Hypothalamus (tissue), 51 donors: Measurements from ENCODE around the gene AP3D1.

Experiments used
- DNase-seq, 51 donors: peaks; one replicate each; lab custom pipeline; 2025; lab: John Stamatoyannopoulos, UW

The AP3D1 gene

DNA sequence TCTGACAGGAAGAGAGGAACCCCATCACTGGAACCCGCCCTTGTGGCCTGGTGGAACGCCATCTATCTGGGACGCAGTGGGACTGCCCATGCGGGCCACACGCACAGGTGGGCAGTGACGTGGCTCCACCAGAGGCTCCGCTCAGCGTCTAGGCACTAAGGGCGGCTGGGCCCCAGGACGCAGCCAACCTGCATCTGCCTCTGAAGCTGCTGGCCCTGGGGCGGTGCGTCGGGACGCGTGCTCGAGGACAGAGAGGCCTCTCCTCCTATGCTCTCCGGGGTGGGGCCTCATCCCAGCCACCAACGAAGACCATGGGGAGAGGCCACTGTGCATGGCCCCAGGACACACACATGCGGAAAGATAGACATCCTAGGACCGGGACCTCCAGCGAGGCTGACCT is 36.5 kb downstream of the AP3D1 start:
- DNase-seq = no peak

DNA sequence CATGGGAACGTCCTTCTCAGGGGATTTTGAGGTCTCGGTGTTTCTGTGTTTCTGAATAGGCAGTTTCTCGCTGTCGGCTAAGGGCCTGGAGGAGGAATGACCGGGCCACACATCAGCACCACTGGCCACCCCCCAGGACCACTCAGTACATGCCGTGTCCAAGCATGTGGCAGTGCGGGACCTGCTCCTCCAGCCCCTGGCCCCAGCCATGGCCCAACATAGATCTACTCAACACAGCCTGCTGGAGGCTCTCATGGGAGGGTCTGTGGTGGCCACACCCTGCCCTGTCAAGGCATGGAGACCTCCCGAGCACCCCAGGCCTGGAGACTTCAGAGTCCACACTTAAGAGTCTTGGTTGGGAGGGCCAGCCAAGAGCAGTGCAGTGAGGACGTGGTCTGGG is 37.1 kb downstream of the AP3D1 start:
- no peak for DNase-seq

DNA sequence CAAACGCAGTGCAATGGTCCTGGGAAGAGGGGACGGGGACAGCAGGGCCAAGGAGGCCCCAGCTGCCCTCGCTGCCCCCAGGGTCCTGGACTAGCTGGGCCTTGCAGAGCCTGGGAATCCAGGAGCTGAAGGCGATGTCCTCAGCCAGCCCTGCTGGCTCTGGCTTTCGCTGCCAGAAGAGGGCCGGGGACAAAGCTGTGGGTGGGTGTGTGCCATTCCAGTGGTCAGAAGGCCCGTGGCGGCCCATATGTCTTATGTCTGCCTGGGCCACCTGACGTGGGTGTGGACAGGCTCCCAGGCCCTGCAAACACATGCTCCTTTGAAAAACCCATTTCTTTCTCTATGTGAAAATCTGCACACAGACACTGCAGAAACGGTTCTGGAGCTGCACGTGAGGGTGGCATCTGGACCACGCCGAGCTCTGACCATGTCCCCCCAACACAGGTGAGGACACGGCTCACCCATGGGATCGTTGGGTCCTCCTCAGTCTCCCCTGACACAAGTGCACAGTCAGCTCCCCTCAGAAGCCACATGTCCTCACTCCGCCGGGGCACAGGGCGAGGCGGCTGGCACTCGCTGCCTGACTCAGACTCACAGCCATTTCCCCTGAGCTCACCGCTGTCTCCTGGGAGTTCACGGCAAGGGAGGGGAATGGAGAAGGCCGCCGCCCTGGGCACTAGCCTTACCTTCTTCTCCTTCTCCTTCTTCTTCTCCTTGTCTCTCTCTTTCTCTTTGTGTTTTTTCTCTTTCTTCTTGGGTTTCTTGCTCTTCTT is 37.7 kb downstream of the AP3D1 start:
- DNase-seq = no peak

DNA sequence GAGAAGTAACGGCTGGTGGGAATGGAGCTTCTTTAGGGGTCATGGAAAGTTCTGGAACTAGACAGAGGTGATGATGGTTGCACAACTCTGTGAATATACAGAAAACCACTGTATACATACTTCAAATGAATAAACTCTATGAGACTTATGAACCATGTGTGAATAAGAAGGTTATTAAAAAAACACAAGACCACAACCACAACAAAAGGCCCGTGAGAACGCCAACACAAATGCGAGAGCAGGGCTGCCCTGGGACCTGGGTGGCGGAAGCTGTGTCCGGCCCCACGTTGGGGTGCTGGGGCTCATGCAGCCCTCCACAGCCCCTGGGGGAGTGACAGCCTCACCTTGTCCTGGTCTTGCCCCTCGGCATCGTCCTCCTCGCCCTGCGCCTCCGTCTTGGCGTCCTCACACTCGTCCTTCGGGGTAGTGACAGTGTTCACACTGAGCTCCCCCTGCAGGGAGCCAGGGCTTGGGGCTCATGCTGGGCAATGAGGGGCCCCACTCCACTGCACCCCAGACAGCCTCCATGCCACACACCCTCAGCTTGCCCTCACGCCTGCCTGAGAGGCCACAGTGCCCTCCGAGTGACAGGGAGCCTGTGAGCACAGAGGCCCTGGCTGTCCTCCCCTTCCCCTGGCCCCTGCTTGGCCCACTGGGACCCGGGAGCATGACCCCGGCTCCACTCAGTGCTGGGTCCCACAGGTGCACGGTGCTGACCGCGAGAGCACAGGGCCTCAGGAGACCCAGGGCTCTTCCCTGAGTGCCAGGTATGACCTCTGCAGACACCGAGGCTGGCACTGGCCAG is 38.6 kb downstream of the AP3D1 start:
- no peak for DNase-seq

DNA sequence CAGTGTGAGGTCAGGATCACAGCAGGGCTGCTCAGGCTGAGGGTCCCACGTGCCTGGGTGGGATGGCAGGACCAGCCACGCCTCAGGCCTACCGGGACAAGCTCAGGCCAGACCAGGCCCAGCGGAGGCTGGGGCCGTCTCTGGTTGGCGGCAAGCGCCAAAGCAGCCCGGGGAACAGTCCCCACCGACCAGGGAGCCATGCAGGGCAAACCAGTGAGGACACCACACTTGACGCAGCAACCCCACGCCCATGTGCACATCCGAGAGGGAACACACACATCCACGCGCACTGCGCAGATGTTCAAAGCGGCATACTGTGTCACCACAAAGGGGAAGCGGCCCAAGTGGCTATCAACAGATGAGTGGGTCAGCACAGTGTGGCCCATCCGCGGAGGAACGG is 39.5 kb downstream of the AP3D1 start:
- DNase-seq = no peak

DNA sequence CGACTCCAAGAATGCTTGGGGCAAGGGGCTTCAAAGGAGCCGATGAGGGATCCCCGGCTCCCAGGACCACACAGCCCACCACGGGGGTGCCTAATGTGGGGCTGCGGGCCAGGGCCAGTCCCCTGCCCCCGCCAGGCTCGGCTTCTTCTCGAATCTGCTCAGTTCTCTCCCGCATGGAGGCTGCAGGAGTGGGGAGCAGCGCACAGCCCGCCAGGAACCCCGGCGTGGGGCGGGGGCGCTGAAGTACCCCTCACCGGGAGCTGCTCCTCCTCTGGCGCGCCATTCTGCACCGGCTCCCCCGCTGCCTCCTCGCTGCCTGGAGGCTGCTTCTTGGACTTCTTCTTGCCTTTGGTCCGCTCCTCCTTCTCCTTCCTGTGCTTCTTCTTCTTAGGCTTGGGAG is 39.9 kb downstream of the AP3D1 start:
- no peak for DNase-seq

DNA sequence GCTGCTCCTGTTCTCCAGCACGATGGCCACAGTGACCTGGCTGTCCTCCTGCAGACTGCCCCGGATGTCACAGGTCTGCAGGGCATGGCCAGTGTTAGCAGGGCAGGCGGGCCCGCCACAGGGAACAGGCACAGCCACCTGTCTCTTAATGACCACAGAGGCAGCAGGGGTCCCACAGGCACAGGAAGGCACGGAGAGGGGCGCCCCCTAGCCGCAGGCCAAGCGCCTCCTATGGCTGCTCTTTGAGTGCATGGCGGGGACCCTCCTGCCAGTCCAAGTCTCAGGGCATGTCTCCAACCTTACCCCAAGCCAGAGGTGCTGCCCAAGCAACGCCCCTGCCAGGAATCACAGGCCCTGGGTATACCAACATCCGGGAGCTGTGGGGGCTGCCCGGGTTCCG is 40.5 kb downstream of the AP3D1 start:
- DNase-seq = no peak

DNA sequence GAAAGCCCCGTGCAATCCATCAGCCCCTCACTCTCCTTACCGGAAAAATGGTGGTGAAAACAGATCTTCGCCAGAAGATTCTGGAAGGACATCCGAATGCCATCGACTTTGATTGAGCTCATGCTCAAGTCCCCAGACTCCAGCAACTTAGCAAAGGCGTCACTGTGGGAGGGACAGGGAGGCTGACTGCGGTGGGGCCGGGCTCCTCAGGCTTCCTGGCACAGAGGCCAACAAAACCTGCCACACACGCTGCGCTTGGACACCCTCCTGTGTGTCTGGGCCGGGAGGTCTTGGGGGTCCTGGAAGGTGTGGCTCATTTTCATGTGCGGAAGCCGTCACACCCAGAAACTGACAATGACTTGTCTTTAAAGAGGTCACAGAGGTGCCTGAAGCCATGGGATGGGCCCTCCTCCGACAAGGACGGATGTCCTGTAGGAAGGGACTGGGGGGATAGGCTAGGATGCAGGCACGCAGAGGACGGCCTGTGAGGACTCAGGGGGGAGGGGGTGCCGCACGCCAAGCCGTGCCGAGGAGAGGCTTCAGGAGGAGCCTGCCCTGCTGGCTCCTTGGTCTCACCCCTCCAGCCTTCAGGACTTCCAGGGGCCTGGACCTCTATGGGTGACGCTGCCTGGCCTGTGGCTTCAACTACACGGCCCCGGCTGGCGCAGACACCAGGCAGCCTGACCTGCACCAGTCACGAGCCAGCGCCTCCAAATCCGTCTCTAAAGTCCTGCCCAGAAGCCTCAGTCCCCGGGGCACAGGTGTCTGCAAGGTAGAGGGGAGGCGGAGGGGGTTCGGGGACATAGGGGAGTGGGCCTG is 42.1 kb downstream of the AP3D1 start:
- no peak for DNase-seq

DNA sequence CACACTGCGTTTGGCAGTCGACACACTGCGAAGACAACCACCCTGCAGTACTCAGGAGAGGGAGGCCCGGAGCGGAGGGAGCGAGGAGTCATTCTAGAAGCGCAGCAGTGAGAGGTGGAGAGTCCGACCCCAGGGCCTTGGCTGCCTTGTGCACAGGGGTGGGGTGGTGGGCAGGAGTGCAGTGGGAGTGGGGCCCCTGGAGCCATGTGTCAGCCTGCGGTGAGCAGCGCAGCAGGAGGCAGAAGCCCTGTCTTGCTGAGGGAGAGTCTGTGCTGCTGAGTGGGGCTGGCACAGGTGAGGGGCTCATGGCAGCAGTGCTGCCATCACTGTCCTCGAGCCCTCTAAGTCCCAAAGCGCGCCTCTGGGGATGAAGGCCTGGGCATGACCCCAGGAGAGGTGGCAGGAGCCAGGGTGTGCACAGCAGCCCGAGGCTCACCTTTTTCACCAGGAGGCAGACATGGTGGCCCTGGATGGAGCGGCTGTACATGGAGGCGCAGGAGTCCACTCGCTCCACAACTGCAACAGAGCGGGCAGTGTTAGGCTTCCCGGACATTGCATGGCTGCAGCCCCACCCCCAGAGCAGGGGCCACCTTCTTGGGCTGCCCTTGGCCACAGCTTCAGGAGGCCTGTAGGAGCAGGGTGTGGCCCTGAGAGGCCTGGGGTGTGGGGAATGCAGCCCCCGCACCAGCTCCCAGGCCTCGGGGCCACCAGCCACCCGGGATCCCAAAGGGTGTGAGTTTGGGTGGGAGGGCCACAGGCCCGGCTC is 42.9 kb downstream of the AP3D1 start:
- DNase-seq = no peak

DNA sequence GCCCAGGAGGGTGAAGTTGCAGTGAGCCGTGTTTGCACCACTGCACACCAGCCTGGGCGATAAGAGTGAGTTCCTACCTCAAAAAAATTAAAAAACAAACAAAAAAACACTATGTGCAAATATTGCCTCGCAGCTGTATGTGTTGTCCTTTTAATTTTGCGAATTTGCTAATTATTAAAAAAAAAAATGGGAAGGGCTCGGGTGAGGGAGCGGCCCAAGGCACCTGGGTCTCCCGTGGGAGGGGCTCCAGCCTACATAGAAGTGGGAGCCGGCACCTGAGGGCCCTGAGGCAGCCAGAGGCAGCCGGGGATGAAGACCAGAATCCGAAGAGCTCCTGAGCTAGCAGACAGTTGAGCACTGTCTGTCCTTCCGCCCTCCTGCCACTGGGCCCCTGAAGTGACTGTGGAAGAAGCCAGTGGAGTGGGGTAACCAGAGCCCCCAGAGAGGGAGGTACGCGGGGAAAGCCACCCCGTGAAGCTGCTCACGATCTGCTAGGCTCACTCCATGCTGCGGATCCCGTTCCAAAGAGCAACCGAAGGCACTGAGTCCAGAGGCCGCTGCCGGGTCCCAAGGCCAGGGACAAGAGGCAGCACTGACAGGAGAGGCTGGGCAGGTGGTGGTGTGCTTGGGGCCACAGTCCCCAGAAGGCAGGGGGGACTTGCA is 48.2 kb downstream of the AP3D1 start:
- no peak for DNase-seq

DNA sequence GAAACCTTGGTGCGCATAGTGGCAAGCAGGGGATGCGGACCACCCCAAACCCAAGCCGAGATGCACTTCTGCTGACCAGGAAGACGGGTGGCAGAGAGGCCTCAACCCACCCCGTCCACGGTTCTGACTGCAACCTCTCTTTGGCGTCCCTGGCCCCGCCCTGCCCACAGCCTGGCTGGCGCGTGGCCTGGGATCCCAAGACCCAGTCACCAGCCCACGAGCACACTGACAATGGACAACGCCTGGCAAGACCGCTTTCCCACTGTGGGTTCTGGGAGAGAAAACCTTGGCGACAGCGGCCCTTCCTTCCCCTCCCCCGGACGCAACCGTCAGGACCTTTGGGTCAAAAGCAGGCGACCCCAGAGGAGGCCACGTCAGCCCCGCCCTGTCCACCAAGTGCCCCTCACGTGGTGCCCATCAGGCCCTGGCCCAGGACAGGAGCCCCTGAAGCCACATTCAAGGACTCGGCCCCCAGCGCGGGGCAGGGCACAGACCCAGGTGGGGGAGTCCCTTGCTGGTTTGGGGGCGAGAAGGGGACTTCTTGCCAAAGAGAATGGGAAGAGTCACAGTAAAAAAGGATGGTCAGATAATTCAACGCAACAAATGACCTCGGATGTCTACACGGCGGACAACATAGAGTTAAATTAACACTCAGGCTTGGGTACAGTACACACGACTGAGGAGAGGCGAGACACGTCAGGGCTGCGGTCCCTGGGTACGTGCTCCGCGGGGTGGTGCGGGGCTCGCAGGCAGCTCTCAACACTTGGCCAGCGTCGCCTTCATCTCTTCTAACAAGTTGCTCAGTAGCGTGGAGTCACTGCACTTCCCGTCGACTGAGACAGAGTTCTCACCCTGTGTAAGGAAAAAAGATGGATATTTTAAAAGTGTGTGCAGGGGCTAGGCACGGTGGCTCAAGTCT is 49.7 kb downstream of the AP3D1 start:
- DNase-seq = peak in 24 of 51 donors; percentile 17 to 77 (median 42)

DNA sequence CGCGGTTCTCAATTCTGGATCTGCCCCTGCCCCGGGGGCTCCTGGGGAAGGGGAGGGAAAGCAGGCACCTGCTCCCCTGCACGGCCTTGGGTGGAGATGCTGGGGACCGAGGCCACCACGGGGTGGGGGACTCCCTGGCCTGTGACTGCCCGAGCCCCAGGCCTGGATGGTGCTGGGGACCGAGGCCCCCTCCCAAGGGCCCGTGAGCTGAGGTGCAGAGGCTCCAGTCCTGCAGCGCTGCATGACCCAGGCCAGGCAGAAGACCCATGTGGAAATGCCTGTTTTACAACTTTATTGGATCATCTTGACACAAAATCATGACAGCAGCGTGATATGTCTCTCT is 50.7 kb downstream of the AP3D1 start:
- no peak for DNase-seq

DNA sequence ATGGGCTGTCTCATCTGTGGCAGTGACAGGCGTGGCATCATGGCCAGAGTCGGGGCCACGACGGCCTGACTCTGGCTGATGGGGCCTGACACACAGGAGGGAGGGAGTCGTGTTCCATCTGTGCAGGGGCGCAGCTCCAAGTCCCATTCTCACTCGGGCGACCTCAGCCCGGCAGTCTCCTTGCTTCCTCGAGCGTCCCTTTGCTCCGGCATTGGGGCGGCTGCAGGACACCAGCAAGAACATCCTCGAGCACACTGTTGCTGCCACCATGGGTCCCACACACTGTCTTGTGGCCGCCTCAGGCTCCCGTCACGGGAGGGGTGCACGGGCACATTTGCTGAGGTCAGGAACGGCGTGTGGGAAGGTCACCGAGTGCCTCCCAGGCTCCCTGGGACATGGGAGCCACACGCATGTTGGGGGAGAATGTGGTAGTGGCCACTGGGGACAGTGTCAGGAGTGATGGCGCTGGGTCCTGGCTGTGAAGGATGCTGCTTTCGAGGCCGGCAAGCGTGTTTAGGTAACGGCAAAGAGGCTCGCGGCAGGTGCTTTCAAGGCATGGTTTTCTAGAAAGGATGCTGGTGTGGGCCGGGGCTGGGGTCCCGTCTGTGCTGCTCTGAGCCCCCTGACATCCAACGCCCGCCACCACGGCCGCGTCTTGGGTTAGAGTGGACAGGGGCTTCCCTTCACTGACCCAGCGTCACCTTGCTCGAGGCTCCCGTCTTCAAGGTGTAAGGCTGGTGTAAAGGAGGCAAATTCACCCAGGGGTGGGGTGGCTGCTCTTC is 51.2 kb downstream of the AP3D1 start:
- no peak for DNase-seq

DNA sequence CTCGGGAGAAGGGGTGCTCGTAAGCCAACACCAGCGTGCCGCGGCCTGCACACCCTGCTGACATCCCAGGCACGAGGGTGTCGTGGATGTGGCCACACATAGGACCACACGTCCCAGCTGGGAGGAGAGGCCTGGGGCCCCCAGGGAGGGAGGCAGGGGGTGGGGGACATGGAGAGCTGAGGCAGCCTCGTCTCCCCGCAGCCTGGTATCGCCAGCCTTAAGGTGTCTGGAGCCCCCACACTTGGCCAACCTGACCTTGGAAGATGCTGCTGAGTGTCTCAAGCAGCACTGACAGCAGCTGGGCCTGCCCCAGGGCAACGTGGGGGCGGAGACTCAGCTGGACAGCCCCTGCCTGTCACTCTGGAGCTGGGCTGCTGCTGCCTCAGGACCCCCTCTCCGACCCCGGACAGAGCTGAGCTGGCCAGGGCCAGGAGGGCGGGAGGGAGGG is 52.3 kb downstream of the AP3D1 start:
- DNase-seq = no peak

DNA sequence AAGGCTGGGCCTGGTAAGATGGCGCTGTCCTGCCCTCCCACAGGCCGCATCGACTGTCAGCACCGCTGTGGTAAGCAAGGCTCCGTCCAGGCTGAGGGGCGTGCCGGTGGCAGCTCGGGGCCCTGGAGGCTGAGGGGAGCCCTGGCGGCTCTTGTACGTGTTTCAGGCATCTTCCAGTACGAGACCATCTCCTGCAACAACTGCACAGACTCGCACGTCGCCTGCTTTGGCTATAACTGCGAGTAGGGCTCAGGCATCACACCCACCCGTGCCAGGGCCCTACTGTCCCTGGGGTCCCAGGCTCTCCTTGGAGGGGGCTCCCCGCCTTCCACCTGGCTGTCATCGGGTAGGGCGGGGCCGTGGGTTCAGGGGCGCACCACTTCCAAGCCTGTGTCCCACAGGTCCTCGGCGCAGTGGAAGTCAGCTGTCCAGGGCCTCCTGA is 53.5 kb downstream of the AP3D1 start:
- DNase-seq = peak in 1 of 51 donors; percentile 36

DNA sequence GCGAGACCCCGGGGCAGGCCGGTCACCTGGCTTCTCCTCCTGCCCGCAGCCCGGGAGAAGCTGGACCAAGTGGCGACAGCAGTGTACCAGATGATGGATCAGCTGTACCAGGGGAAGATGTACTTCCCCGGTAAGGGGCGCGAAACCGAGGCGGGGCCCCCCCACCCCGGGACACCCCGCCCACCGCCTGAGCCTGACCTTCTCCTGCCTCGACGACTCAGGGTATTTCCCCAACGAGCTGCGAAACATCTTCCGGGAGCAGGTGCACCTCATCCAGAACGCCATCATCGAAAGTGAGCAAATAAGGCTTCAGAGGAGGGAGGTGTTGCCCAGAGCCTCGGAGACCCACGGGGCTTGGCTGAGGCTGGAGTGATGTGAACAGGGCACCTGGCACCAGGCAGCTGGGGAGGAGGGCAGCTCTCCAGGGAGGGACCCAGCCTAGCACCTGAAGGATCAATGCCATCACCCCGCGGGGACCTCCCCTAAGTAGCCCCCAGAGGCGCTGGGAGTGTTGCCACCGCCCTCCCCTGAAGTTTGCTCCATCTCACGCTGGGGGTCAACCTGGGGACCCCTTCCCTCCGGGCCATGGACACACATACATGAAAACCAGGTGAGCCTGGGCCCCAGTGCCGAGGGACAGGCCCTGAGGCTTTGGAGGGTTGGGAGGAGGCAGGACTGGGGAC is 54.0 kb downstream of the AP3D1 start:
- peak in 2 of 51 donors; percentile 41 to 63 for DNase-seq

DNA sequence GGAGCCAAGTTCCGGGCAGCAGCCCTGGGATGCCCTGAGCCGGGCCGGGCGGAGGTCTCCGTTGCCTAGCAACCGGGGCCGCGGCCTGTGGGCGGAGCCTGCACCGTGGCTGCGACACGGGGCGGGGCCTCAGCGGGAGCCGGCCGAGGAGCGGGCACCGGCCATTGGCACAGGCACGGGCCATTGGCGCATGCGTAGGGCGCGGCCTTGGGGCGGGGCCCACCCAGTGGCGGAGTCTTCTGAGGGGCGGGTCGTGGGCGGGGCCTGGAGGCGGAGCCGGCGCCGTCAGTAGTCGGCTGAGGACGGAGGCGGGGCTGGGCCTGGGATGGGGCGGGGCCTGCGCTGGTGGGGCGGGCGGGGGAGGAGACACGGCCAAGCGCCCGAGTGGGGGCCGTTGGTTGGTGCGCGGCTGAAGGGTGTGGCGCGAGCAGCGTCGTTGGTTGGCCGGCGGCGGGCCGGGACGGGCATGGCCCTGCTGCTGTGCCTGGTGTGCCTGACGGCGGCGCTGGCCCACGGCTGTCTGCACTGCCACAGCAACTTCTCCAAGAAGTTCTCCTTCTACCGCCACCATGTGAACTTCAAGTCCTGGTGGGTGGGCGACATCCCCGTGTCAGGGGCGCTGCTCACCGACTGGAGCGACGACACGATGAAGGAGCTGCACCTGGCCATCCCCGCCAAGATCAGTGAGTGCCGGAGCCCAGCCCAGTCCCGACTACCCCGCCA is 54.7 kb downstream of the AP3D1 start, which contains the start of gene IZUMO4:
IZUMO4 (plus strand) TSS at position 436 of the 723 bp plus-strand sequence; CDS start at position 467, 31 bp downstream.
- DNase-seq = peak; percentile 88 to 100 (median 99)
